CD4-positive, alpha-beta T cell treated with Interleukin-15 for 1 hour (primary cell): ENCODE results near the gene CHAD.

Source experiments
- DNase-seq: peaks from one replicate; pipeline ENCODE4 v3.0.0-alpha.2; 2020

Gene CHAD

GRCh38 chr17:50468304-50469207 lies at the start of gene CHAD:
TSS of gene CHAD (minus strand) at chr17:50468880. CDS start at chr17:50468813, 67 bp downstream.
- no peak for DNase-seq

- no peak for DNase-seq
Observed at GRCh38 chr17:50517504-50518383, 49.1 kb upstream of the CHAD start.

- DNase-seq, result no peak
Observed at GRCh38 chr17:50517011-50517410, 48.3 kb upstream of the CHAD start.

- DNase-seq, result no peak
Observed at GRCh38 chr17:50514936-50515702, 46.4 kb upstream of the CHAD start.

GRCh38 chr17:50514388-50514787 lies 45.7 kb upstream of the CHAD start:
- no peak for DNase-seq

- no peak for DNase-seq
Observed at GRCh38 chr17:50513495-50513894, 44.8 kb upstream of the CHAD start.

- peak; percentile 51 for DNase-seq
Observed at GRCh38 chr17:50511058-50511457, 42.4 kb upstream of the CHAD start.

GRCh38 chr17:50508573-50509460 lies 40.1 kb upstream of the CHAD start:
- no peak for DNase-seq

- peak; percentile 90 for DNase-seq
Observed at GRCh38 chr17:50507871-50508572, 39.3 kb upstream of the CHAD start, which contains the start of gene MYCBPAP. TSS of gene MYCBPAP (plus strand) at chr17:50508439. CDS start at chr17:50508675, 236 bp downstream.

- no peak for DNase-seq
Observed at GRCh38 chr17:50506298-50506697, 37.6 kb upstream of the CHAD start.

- no peak for DNase-seq
Observed at GRCh38 chr17:50505591-50506130, 37.0 kb upstream of the CHAD start.

GRCh38 chr17:50502301-50502990 lies 33.8 kb upstream of the CHAD start:
- DNase-seq, result no peak

- DNase-seq, result no peak
Observed at GRCh38 chr17:50501054-50501453, 32.4 kb upstream of the CHAD start.

- DNase-seq, result no peak
Observed at GRCh38 chr17:50499721-50500120, 31.0 kb upstream of the CHAD start.

- DNase-seq, result no peak
Observed at GRCh38 chr17:50499270-50499669, 30.6 kb upstream of the CHAD start.

GRCh38 chr17:50498021-50498874 lies 29.6 kb upstream of the CHAD start:
- DNase-seq, result no peak

- no peak for DNase-seq
Observed at GRCh38 chr17:50495918-50496317, 27.2 kb upstream of the CHAD start.

- DNase-seq, result no peak
Observed at GRCh38 chr17:50495217-50495823, 26.6 kb upstream of the CHAD start.

GRCh38 chr17:50493744-50494143 lies 25.1 kb upstream of the CHAD start:
- DNase-seq, result no peak
